ENCODE data around the gene NYAP2.

NYAP2 gene

DNA sequence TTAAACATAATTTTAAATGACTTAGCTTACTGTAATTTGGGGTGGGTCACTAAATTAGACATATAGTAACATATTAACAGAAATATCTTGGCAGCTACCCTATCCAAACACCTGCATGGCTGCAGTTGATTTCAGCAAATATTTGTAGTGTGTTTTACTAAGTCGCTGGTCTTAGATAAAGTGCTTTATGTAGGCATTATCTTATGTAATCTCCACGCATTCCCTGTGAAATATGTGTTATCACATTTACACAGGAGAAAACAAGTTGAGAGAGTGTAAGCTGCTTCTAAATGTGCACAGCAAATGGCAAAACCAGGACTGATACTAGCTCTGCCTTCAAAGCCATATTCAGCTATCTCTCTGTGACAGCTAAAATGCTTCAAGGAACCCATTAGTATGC is 72.0 kb downstream of the NYAP2 start:
- H3K9ac ChIP-seq: no peak overlapping the region
- H3K4me2 ChIP-seq: no peak overlapping the region
- H3K27me3 ChIP-seq: no peaks in the 10 kb centered on the region
- H3K4me1 ChIP-seq: peaks cover 6% of the 10 kb centered on the region; the same call in 1 of the 2 replicates
- no peaks in the 10 kb centered on the region for H3K36me3 ChIP-seq
- H3K9me3 ChIP-seq: no peaks in the 10 kb centered on the region
- TF ChIP-seq Cebpa-rat (IDR thresholded peaks at IDR 0.05): no peak
- H3K27ac ChIP-seq: no peak overlapping the region
- no peaks in the 10 kb centered on the region for H4K20me1 ChIP-seq
- no peak overlapping the region for H3K4me3 ChIP-seq

DNA sequence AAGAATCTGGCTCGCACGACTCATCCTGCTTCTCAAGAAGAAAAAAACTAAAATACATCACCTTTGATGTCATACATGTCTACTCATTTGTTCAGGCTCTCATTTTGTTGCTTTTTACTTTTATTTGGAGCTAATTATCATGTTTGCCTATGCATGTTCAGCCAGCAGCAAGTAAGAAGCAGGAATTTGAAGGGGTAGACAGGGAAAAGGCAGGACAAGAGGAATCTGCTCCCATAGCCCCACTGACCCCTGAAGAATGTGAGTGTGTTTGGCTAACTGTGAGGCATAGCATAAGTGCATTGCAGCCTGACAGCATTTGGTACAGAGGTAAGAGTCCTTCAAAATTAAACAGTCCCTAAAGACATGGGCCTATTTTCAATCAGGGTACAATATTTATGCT is 72.7 kb downstream of the NYAP2 start:
- Histone ChIP-seq H3K4me3 (no peak overlapping the region), H3K9me3 (no peaks in the 10 kb centered on the region), H3K27me3 (no peaks in the 10 kb centered on the region), H3K36me3 (no peaks in the 10 kb centered on the region), H3K27ac (no peak overlapping the region), H4K20me1 (no peaks in the 10 kb centered on the region), H3K9ac (no peak overlapping the region), H3K4me2 (no peak overlapping the region), H3K4me1 (0 out of 2 replicates have a peak, but pooled peaks cover under 1% of the 10 kb centered on the region)
- no peak for TF ChIP-seq Cebpa-rat (IDR thresholded peaks at IDR 0.05)

- no peaks in the 10 kb centered on the region for H4K20me1 ChIP-seq
- H3K4me3 ChIP-seq: no peak overlapping the region
- H3K9ac ChIP-seq: no peak overlapping the region
- H3K9me3 ChIP-seq: no peaks in the 10 kb centered on the region
- H3K4me1 ChIP-seq: no peaks in the 10 kb centered on the region
- H3K27me3 ChIP-seq: no peaks in the 10 kb centered on the region
- no peak for TF ChIP-seq Cebpa-rat (IDR thresholded peaks at IDR 0.05)
- H3K36me3 ChIP-seq: no peaks in the 10 kb centered on the region
- H3K4me2 ChIP-seq: no peak overlapping the region
- H3K27ac ChIP-seq: no peak overlapping the region
Measured at GRCh38 chr2:225479386-225479785, 79.9 kb downstream of the NYAP2 start.

- no peaks in the 10 kb centered on the region for H3K9me3 ChIP-seq
- no peak overlapping the region for H3K9ac ChIP-seq
- H3K4me1 ChIP-seq: no peaks in the 10 kb centered on the region
- no peaks in the 10 kb centered on the region for H3K36me3 ChIP-seq
- H3K4me2 ChIP-seq: no peak overlapping the region
- H4K20me1 ChIP-seq: no peaks in the 10 kb centered on the region
- no peak overlapping the region for H3K27ac ChIP-seq
- H3K4me3 ChIP-seq: no peak overlapping the region
- no peak for TF ChIP-seq Cebpa-rat (IDR thresholded peaks at IDR 0.05)
- no peaks in the 10 kb centered on the region for H3K27me3 ChIP-seq
Measured at GRCh38 chr2:225484751-225485150, 85.2 kb downstream of the NYAP2 start.

GRCh38 chr2:225486236-225486635 is 86.7 kb downstream of the NYAP2 start:
- no peak for TF ChIP-seq Cebpa-rat (IDR thresholded peaks at IDR 0.05)
- H3K4me1 ChIP-seq: no peaks in the 10 kb centered on the region
- H3K9ac ChIP-seq: no peak overlapping the region

DNA sequence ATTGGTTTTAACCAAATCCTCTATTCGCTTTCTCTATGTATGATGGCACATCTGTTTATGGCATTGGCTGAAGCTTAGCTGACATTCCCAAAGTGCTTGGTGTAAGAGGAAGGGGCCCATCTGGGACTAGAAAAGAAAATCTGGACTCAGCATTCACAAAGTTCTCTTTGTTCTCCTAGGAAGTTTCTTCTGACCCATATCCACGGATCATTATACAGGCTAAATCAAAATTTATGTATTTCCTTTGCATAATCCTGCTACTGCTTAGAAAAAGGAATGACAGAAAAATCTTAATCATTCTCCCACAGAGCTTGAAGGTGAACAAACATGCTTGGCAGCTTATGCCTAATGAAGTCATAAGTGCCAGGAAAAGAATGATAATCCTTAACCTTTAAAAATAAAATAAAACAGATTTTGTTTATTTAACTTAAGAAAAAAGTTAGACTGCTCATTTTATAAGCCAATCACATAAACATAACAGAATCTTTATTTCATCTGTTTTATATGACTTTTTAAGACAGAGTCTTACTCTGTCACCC is 88.4 kb downstream of the NYAP2 start:
- Histone ChIP-seq H3K4me1 (no peaks in the 10 kb centered on the region), H3K27ac (no peak overlapping the region), H3K36me3 (no peaks in the 10 kb centered on the region), H3K9ac (no peak overlapping the region), H3K4me2 (no peak overlapping the region), H4K20me1 (no peaks in the 10 kb centered on the region), H3K27me3 (no peaks in the 10 kb centered on the region), H3K9me3 (no peaks in the 10 kb centered on the region), H3K4me3 (no peak overlapping the region)
- no peak for TF ChIP-seq Cebpa-rat (IDR thresholded peaks at IDR 0.05)

More at GRCh38 chr2:225486236-225486635, 86.7 kb downstream of the NYAP2 start:
- no peak overlapping the region for H3K4me2 ChIP-seq
- no peaks in the 10 kb centered on the region for H3K27me3 ChIP-seq
- H3K27ac ChIP-seq: no peak overlapping the region
- H3K4me3 ChIP-seq: no peak overlapping the region
- H4K20me1 ChIP-seq: no peaks in the 10 kb centered on the region
- no peaks in the 10 kb centered on the region for H3K9me3 ChIP-seq
- H3K36me3 ChIP-seq: no peaks in the 10 kb centered on the region

DNA sequence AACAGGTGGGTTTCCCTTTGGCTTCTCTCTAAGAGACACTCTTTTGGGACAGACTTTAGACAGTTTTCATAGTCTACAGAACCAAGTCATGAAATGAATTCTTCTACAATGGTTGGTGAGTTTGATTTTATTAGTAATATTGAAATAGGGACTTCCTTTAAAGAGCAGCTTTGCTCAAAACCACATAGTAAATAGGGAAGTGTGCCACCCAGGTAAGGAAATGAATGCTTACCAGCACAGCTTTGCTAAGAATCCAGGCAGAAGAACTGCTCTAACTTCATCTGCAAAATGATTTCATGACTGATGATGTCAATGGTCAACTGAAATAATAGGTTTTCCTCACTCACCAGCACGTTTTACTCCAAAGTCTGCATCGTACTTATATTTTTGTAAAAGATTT is 89.2 kb downstream of the NYAP2 start:
- no peaks in the 10 kb centered on the region for H3K27me3 ChIP-seq
- no peaks in the 10 kb centered on the region for H3K4me1 ChIP-seq
- no peak overlapping the region for H3K4me2 ChIP-seq
- no peaks in the 10 kb centered on the region for H3K36me3 ChIP-seq
- no peaks in the 10 kb centered on the region for H3K9me3 ChIP-seq
- H3K27ac ChIP-seq: no peak overlapping the region
- H4K20me1 ChIP-seq: no peaks in the 10 kb centered on the region
- no peak for TF ChIP-seq Cebpa-rat (IDR thresholded peaks at IDR 0.05)
- no peak overlapping the region for H3K9ac ChIP-seq
- no peak overlapping the region for H3K4me3 ChIP-seq

DNA sequence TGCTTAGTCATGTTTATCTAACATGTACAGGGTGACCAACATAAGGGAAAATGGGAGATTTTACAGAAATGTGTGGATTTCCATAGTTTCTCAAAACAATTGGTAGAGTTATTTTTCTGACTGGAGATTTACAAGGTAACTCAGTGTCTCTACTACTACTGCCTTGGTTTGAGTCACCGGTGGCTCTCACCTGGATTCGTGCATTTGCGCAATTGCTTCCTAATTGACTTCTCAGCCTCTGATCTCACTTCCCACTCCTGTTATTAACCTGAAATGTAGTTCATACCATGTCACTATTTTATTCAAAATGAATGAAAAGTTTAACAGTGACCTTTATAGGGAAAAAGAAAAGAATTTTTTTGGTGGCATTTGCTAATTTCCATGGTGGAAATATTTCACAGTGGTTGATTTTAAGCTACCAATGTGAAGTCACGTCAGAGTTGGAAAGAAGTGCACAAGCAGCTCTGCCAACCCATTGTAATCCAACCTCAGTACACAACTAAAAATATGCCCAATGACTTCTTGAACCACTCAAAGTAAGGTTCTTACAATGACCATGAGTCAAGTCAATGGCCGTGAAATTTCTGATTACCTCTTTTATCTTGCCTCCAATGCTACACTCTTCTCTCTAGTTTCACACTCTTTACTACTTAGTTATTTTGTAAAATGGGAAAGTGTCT is 94.0 kb downstream of the NYAP2 start:
- TF ChIP-seq Cebpa-rat (IDR thresholded peaks at IDR 0.05): no peak
- no peak overlapping the region for H3K4me2 ChIP-seq
- H3K9me3 ChIP-seq: no peaks in the 10 kb centered on the region
- no peak overlapping the region for H3K27ac ChIP-seq
- no peak overlapping the region for H3K4me3 ChIP-seq
- H3K9ac ChIP-seq: no peak overlapping the region
- H4K20me1 ChIP-seq: no peaks in the 10 kb centered on the region
- no peaks in the 10 kb centered on the region for H3K36me3 ChIP-seq
- no peaks in the 10 kb centered on the region for H3K27me3 ChIP-seq
- H3K4me1 ChIP-seq: no peaks in the 10 kb centered on the region

GRCh38 chr2:225494100-225494459 is 94.6 kb downstream of the NYAP2 start:
- Histone ChIP-seq H3K4me3 (no peak overlapping the region), H3K4me1 (no peaks in the 10 kb centered on the region), H3K9ac (no peak overlapping the region), H3K4me2 (no peak overlapping the region), H3K27me3 (no peaks in the 10 kb centered on the region), H3K36me3 (no peaks in the 10 kb centered on the region), H3K27ac (no peak overlapping the region), H3K9me3 (no peaks in the 10 kb centered on the region), H4K20me1 (no peaks in the 10 kb centered on the region)
- no peak for TF ChIP-seq Cebpa-rat (IDR thresholded peaks at IDR 0.05)

DNA sequence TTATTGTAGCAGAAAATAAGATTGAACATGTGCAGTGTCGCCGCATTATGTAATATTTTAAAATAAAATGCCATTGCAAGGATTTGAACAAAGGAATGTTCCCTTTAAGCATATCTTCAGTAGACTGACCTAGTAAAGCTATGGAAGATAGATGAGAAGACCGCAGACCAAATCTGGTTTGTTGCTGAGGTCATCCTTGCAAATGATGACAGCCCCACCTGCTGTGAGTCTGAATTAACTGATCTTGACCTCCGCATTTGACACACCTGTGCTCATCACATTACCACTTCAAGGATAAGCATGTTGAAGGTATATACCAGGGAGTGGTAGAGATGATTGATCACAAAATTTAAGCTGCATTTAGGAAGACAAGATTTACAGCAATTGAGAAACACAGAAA is 96.2 kb downstream of the NYAP2 start:
- no peak overlapping the region for H3K4me3 ChIP-seq
- H4K20me1 ChIP-seq: no peaks in the 10 kb centered on the region
- H3K4me1 ChIP-seq: no peaks in the 10 kb centered on the region
- H3K4me2 ChIP-seq: no peak overlapping the region
- H3K9ac ChIP-seq: no peak overlapping the region
- no peaks in the 10 kb centered on the region for H3K9me3 ChIP-seq
- TF ChIP-seq Cebpa-rat (IDR thresholded peaks at IDR 0.05): no peak
- H3K27ac ChIP-seq: no peak overlapping the region
- H3K27me3 ChIP-seq: no peaks in the 10 kb centered on the region
- no peaks in the 10 kb centered on the region for H3K36me3 ChIP-seq

GRCh38 chr2:225496568-225496967 is 97.1 kb downstream of the NYAP2 start:
- TF ChIP-seq Cebpa-rat (IDR thresholded peaks at IDR 0.05): no peak
- H3K9me3 ChIP-seq: no peaks in the 10 kb centered on the region
- no peak overlapping the region for H3K27ac ChIP-seq

More at GRCh38 chr2:225496568-225496967, 97.1 kb downstream of the NYAP2 start:
- H3K9ac ChIP-seq: no peak overlapping the region
- H3K27me3 ChIP-seq: no peaks in the 10 kb centered on the region
- H4K20me1 ChIP-seq: no peaks in the 10 kb centered on the region
- no peak overlapping the region for H3K4me2 ChIP-seq
- no peaks in the 10 kb centered on the region for H3K36me3 ChIP-seq
- no peaks in the 10 kb centered on the region for H3K4me1 ChIP-seq
- no peak overlapping the region for H3K4me3 ChIP-seq
